SJSA1 (cell line): ENCODE results near the gene MYH4. TPM values are rescaled to one million over a fixed set of nuclear protein-coding genes. Genes with fewer than 3 reads are reported as not detected.

Experiments used
- DNase-seq, 2 experiments: peaks; one replicate each; pipeline ENCODE4 v3.0.0-alpha.2; 2015 to 2020; ENCODE audit warnings: low spot score in 2 of 2, low read depth in 1 of 2
- H3K27ac ChIP-seq: fragments of 250-450 bp; sonication (Bioruptor Pico); 2 replicates; pipeline ENCODE4 v1.5.1; 2020; ENCODE audit warnings: mild to moderate bottlenecking, moderate library complexity
- H3K27me3 ChIP-seq: fragments of 250-450 bp; sonication (Bioruptor Pico); replicated peaks from 2 replicates; pipeline ENCODE4 v1.5.1; 2020; ENCODE audit warnings: mild to moderate bottlenecking, moderate library complexity
- H3K36me3 ChIP-seq: fragments of 250-450 bp; sonication (Bioruptor Pico); 2 replicates; pipeline ENCODE4 v1.5.1; 2020; ENCODE audit warnings: mild to moderate bottlenecking
- H3K4me1 ChIP-seq: fragments of 250-450 bp; sonication (Bioruptor Pico); replicated peaks from 2 replicates; pipeline ENCODE4 v1.6.1; 2021; ENCODE audit warnings: mild to moderate bottlenecking
- H3K4me3 ChIP-seq: fragments of 250-450 bp; sonication (Bioruptor Pico); 2 replicates; pipeline ENCODE4 v1.5.1; 2020; ENCODE audit warnings: mild to moderate bottlenecking
- H3K9me3 ChIP-seq: fragments of 250-450 bp; sonication (Bioruptor Pico); replicated peaks from 2 replicates; pipeline ENCODE4 v1.5.1; 2020; ENCODE audit warnings: mild to moderate bottlenecking
- total RNA-seq: library from RNA; depleted of rRNA; stranded (reverse); fragments of >200 nt; shearing (Covaris generic); gene quantifications from 2 replicates; pipeline ENCODE4 v1.2.3, GENCODE V29; 2014; rRNA removed

Gene MYH4
- not detected in 2 replicates for total RNA-seq

DNA sequence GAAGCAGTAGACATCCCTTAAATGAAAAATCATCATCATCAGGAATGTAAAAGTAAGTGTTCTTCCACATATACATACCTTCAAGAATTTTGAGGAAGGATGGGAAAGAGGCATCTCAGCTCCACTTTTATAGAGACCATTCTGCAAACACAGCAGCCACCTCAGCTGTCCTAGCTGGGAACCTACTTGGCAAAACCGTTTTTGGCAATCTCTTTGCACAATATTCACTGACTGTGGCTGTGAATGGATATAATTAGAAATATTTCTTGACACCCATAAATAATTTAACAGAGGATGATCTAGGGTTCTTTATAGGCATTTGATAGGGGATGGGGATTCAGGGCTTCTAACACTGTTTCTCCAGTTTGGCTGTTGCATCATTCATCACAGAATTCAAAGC lies at the start of gene MYH4:
Gene MYH4, minus strand, starts transcription at position 101 of the 400 bp plus-strand sequence. CDS start 2,814 bp downstream, outside the sequence.
- no peak for DNase-seq
- Histone ChIP-seq H3K9me3 (no peaks in the 10 kb centered on the region), H3K27ac (no peak within 1 kb of the TSS), H3K36me3 (no peaks in the 10 kb centered on the region), H3K4me1 (no peaks in the 10 kb centered on the region), H3K27me3 (no peaks in the 10 kb centered on the region), H3K4me3 (no peak within 1 kb of the TSS)

DNA sequence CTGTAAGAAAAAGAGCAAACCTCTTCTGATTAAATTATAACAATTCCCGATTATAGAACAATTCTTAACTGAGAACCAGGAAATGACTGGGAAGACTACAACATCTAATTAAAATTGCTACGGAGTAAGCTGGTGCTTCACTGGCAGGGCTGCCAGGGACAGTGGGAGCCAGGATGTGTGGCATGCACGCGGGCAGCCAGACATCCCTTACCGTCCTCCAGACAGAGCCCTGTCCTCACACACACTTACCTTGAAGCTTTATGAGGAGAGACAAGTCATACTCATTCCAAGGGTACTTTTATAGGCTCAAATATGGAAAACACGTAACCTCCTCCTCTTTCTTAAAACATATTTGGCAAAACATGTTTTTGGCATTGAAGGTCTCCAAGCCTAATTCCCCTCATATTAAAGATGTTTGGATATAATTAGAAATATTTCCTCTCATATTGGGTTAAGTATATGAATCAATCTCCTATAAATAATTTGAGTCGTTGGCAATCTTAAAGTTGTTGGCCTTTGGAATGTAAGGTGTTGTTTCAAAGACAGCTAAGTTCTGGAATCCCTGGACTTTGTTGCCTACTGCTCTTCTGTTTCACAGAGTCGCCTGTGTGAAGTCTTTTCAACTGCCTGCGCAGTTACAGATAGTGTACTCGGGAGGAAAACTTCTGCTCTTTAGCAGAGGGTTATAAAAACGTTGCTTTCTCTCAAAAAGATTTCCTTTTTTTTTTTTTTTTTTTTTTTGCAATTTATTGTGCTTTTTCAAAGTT lies 49.1 kb upstream of the MYH4 start, which contains the start of gene MYH1:
Gene MYH1, minus strand, starts transcription at position 272 of the 767 bp plus-strand sequence. CDS start 1,900 bp downstream, outside the sequence.
- H3K36me3 ChIP-seq = no peaks in the 10 kb centered on the region
- no peak for DNase-seq
- H3K27me3 ChIP-seq = no peaks in the 10 kb centered on the region
- no peaks in the 10 kb centered on the region for H3K9me3 ChIP-seq
- H3K4me3 ChIP-seq = no peak within 1 kb of the TSS
- H3K4me1 ChIP-seq = no peaks in the 10 kb centered on the region
- H3K27ac ChIP-seq = no peak within 1 kb of the TSS

DNA sequence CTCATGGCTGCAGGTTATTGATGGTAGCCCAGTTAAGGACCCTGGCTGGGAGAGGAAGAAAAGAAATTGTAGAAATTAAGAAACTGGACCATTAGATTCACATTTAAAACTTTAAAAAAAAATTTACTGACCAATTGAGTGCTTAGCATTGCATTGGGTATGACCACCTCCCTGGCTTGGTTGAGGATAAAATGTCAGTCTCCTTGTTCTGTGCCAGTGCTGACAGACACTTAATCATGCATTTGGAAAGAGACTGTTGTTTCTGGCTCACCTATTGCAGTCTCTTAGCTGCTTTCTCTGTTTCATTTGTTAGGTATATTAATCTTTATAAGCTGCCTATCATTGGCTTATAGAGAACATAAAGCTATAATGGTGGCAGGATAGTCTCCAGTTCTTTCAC lies 47.3 kb upstream of the MYH4 start:
- H3K27ac ChIP-seq = no peak overlapping the region
- H3K4me1 ChIP-seq = no peaks in the 10 kb centered on the region
- H3K36me3 ChIP-seq = no peaks in the 10 kb centered on the region
- no peaks in the 10 kb centered on the region for H3K27me3 ChIP-seq
- no peak overlapping the region for H3K4me3 ChIP-seq
- DNase-seq = no peak
- H3K9me3 ChIP-seq = no peaks in the 10 kb centered on the region

DNA sequence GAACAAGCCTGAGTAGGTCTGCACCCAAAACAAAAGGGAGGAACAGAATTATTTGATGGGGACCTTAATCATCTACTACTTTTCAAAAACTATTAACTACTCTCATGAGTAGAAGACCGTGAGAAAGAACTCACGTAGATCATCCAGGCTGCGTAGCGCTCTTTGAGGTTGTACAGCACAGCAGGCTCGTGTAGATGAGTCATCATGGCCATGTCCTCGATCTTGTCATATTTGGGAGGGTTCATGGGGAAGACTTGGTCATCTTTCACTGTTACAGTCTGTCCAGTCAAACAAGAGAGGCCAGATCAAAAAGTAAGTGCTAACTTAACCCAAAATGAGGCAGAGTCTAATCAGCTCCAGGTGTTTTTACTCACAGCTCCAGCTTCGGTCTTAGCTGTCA lies 46.7 kb upstream of the MYH4 start:
- H3K36me3 ChIP-seq = no peaks in the 10 kb centered on the region
- DNase-seq = no peak
- no peaks in the 10 kb centered on the region for H3K27me3 ChIP-seq
- no peaks in the 10 kb centered on the region for H3K9me3 ChIP-seq
- H3K27ac ChIP-seq = no peak overlapping the region
- H3K4me1 ChIP-seq = no peaks in the 10 kb centered on the region
- H3K4me3 ChIP-seq = no peak overlapping the region

DNA sequence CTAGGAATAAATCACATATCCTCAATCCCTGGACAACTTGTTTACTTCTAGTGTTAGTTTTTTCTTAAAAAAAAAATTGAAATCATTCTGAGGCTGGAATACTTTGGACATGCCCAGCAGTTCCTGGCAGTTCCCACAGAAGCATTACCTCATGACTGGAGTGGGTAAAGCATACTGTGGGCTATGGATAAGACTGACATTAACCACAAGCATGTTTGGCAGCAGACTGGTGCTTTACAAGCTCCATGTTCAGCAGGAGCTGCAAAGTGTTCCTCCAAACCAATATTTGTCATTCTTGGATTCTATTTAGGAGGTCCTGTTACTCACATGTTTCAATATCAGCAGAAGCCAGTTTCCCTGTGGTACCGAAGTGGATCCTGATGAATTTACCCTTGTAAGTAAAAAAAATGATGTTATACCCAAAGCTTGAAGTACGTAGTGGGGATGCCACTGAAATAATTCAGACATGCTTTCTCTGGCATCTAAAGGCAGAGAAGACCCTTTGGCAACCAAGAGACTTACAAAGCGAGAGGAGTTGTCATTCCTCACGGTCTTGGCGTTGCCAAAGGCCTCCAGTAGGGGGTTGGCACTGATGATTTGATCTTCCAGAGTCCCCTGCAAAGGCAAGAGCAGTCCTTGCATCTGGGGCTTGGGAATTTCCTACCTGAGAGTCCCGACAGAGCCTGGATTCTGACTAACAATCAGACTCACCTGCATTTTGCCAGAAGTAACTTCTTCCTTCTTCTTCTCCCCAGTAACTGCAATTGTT lies 44.1 kb upstream of the MYH4 start:
- DNase-seq = no peak
- Histone ChIP-seq H3K36me3 (no peaks in the 10 kb centered on the region), H3K4me3 (no peak overlapping the region), H3K27ac (no peak overlapping the region), H3K4me1 (no peaks in the 10 kb centered on the region), H3K27me3 (no peaks in the 10 kb centered on the region), H3K9me3 (no peaks in the 10 kb centered on the region)

DNA sequence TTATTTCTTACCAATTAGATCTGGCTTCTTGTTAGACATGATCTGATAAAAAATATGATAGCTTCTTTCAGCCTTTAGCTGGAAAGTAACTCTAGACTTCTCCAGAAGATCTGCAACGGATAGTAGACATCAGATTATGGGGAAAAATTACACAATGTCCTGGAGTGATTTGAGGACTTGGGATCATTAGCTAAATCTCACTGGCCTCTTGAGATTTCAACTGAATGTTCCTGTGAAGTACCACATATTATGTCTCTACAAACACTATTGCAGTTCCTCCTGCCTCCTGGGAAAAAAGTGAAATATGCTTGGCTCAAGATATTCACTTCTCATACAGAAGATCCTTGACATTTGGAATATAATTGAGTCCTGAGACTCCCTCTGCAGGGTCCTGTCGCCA lies 43.5 kb upstream of the MYH4 start:
- Histone ChIP-seq H3K9me3 (no peaks in the 10 kb centered on the region), H3K27ac (no peak overlapping the region), H3K4me3 (no peak overlapping the region), H3K4me1 (no peaks in the 10 kb centered on the region), H3K36me3 (no peaks in the 10 kb centered on the region), H3K27me3 (no peaks in the 10 kb centered on the region)
- no peak for DNase-seq

DNA sequence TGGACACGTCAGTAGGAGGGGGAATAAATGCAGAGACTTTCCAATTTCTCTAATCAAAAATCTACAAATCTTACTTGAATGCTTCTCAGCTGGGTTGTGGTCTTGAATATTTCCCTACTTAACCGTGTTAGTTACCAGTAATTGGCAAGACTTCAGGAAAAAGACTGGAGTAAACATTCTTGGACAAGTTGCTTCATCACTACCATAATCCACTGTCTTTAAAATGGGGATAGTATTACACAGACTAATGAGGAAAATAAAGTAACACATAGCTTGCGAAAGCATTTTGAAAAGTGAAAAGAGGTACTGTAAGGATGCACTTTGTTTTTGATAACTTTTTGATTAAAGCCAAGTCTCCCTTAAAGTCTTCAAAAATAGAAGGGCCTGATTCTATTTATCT lies 30.6 kb upstream of the MYH4 start:
- H3K4me1 ChIP-seq = no peaks in the 10 kb centered on the region
- no peak for DNase-seq
- H3K27me3 ChIP-seq = no peaks in the 10 kb centered on the region
- no peak overlapping the region for H3K27ac ChIP-seq
- no peak overlapping the region for H3K4me3 ChIP-seq
- no peaks in the 10 kb centered on the region for H3K36me3 ChIP-seq
- H3K9me3 ChIP-seq = no peaks in the 10 kb centered on the region

DNA sequence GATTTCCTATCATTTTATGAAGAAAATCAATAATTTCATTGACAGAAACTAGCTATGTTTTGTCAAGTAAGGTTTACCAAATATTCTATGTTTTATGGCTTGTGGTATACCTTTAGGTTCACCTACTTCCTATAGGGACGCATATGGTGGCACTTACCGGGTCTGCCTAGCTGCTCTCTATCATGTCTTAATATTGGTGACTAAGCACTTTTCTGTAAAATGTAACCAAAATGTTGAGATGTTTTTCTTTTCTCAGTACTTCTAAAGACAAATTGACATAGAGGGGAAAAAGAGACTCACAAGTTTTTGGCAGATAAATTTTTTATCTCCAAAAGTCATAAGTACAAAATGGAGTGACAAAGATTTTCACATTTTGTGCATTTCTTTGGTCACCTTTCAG lies 22.6 kb upstream of the MYH4 start:
- no peak overlapping the region for H3K4me3 ChIP-seq
- DNase-seq = no peak
- H3K36me3 ChIP-seq = no peaks in the 10 kb centered on the region
- no peaks in the 10 kb centered on the region for H3K27me3 ChIP-seq
- no peak overlapping the region for H3K27ac ChIP-seq
- no peaks in the 10 kb centered on the region for H3K9me3 ChIP-seq
- H3K4me1 ChIP-seq = no peaks in the 10 kb centered on the region

DNA sequence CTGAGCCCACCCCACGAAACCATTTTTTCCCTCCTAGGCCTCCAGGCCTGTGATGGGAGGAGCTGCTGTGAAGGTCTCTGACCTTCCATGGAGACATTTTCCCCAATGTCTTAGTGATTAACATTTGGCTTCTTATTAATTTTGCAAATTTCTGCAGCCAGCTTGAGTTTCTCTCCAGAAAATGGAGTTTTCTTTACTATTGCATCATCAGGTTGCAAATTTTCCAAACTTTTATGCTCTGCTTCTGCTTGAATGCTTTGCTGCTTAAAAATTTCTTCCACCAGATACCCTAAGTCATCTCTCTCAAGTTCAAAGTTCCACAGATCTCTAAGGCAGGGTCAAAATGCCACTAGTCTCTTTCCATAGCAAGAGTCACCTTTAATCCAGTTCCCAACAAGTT lies 12.9 kb upstream of the MYH4 start:
- H3K4me1 ChIP-seq = no peaks in the 10 kb centered on the region
- H3K4me3 ChIP-seq = no peak overlapping the region
- H3K27ac ChIP-seq = no peak overlapping the region
- H3K36me3 ChIP-seq = no peaks in the 10 kb centered on the region
- no peaks in the 10 kb centered on the region for H3K9me3 ChIP-seq
- no peak for DNase-seq
- no peaks in the 10 kb centered on the region for H3K27me3 ChIP-seq

DNA sequence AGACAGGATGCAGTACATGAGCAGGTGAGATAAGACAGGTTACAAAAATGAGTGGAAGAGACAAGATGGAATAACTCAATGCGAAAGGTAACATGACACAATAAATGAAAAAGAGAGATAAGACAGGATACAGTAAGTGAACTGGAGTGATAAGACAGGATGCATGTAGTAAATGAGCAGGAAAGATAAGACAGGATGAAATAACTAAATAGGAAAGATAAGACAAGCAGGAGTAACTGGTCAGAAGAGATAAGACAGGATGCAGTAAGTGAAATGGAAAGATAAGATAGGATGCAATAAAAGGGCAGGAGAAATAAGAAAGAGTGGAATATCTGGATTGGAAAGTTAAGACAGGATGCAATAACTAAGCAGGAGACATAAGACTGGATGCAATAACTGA lies 8.3 kb upstream of the MYH4 start:
- no peak overlapping the region for H3K4me3 ChIP-seq

DNA sequence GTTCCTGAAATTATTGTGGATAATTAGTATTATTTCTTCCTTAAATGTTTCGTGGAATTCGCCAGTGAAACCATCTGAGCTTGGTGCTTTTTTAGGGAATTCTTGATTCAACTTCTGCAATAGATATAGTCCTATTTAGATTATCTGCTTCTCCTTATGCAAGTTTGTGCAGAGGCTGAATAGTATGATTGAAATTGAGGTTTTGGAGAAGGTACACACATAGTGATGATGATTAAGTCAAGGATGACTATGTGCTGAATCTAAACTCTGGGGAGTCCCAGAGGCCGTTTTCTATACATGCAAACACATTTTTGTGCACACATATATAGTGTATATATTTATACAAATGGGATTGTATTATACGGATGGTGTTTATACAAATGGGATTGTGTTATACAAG lies 5.2 kb upstream of the MYH4 start:
- no peaks in the 10 kb centered on the region for H3K36me3 ChIP-seq
- no peaks in the 10 kb centered on the region for H3K9me3 ChIP-seq
- no peak overlapping the region for H3K27ac ChIP-seq
- no peaks in the 10 kb centered on the region for H3K27me3 ChIP-seq
- no peak overlapping the region for H3K4me3 ChIP-seq
- H3K4me1 ChIP-seq = no peaks in the 10 kb centered on the region
- no peak for DNase-seq

More for the DNA sequence above, 8.3 kb upstream of the MYH4 start:
- no peaks in the 10 kb centered on the region for H3K4me1 ChIP-seq
- H3K27me3 ChIP-seq = no peaks in the 10 kb centered on the region
- no peak for DNase-seq
- no peaks in the 10 kb centered on the region for H3K36me3 ChIP-seq
- H3K9me3 ChIP-seq = no peaks in the 10 kb centered on the region
- no peak overlapping the region for H3K27ac ChIP-seq

DNA sequence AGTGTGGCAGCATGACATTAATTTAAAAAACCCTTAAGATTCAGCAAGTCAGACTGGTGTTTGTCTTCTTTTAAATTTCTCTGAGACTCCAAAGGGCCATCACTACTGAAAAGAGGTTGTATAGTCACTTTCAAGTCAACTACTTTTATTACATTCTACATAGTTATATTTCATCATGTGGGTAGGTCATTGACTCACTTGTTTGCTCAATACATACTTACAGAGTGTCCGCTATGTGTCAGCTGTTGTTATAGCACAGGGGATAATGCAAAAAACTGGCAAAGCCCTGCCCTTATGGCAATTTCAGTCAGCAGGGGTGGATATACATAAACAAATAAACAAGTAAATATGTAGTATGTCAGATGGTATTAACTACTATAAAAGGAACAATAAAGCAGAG lies 2.5 kb upstream of the MYH4 start:
- no peak for DNase-seq

DNA sequence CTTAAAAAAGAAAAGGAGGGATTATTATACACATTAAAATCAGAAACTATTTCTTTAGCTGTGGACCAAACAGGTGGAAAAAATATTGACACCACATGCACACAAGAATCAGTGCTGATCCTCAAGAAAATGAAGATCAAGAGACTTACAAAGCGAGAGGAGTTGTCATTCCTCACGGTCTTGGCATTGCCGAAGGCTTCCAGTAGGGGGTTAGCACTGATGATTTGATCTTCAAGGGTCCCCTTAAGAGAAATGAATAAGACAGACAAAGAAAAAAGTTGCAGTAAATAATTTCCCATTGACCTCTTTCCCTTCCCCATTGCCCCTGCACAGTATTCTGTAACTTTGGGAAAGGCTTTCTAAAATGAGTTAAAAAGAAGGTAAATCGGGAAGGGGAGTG lies 6.0 kb downstream of the MYH4 start:
- no peak for DNase-seq
- no peak overlapping the region for H3K4me3 ChIP-seq
- H3K27ac ChIP-seq = no peak overlapping the region
- no peaks in the 10 kb centered on the region for H3K36me3 ChIP-seq
- no peaks in the 10 kb centered on the region for H3K27me3 ChIP-seq
- H3K9me3 ChIP-seq = no peaks in the 10 kb centered on the region
- no peaks in the 10 kb centered on the region for H3K4me1 ChIP-seq

More for the DNA sequence above, 2.5 kb upstream of the MYH4 start:
- Histone ChIP-seq H3K9me3 (no peaks in the 10 kb centered on the region), H3K27me3 (no peaks in the 10 kb centered on the region), H3K4me3 (no peak overlapping the region), H3K27ac (no peak overlapping the region), H3K36me3 (no peaks in the 10 kb centered on the region), H3K4me1 (no peaks in the 10 kb centered on the region)

DNA sequence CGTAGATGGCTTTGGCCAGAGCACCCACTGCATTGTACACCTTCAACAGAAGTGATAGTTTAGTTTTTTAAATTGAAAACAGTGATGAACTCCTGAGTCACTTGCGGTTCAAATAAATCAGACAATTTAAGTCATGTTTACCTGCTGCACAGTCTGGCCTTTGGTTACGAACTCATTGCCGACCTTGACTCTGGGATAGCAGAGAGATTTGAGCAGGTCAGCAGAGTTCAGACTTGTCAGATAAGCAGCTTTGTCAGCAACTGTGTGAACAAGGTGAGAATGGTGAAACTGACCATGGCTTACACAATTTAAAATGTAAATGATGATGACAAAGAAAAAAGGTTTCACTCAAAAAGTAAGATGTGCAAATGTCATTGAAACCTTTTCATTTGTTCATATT lies 9.3 kb downstream of the MYH4 start:
- no peak overlapping the region for H3K4me3 ChIP-seq
- DNase-seq = no peak
- H3K36me3 ChIP-seq = no peaks in the 10 kb centered on the region
- H3K27ac ChIP-seq = no peak overlapping the region
- no peaks in the 10 kb centered on the region for H3K27me3 ChIP-seq
- H3K9me3 ChIP-seq = no peaks in the 10 kb centered on the region
- no peaks in the 10 kb centered on the region for H3K4me1 ChIP-seq
